ENCODE results near the gene ARHGAP9.
"Not testable (repeated sequence)": the region's sequence is repeated elsewhere in the genome, so short reads cannot be mapped to it uniquely, and the experiment has no call there.

Gene ARHGAP9

DNA sequence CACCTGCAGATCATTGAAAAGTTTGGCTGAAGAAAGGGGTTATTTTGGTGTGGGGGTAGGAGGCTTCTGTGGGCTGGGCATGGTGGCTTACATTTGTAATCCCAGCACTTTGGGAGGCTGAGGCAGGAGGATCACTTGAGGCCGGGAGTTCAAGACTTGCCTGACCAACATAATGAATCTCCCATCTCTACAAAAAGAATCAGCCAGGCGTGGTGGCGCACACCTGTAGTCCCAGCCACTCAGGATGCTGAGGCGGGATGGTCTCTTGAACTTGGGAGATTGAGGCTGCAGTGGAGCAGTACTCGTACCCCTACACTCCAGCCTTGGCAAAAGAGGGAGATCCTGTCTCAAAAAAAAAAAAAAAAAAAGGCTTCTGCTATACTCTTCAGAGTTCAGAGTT lies 33.6 kb upstream of the ARHGAP9 start:
- TF ChIP-seq, protein P1, sequence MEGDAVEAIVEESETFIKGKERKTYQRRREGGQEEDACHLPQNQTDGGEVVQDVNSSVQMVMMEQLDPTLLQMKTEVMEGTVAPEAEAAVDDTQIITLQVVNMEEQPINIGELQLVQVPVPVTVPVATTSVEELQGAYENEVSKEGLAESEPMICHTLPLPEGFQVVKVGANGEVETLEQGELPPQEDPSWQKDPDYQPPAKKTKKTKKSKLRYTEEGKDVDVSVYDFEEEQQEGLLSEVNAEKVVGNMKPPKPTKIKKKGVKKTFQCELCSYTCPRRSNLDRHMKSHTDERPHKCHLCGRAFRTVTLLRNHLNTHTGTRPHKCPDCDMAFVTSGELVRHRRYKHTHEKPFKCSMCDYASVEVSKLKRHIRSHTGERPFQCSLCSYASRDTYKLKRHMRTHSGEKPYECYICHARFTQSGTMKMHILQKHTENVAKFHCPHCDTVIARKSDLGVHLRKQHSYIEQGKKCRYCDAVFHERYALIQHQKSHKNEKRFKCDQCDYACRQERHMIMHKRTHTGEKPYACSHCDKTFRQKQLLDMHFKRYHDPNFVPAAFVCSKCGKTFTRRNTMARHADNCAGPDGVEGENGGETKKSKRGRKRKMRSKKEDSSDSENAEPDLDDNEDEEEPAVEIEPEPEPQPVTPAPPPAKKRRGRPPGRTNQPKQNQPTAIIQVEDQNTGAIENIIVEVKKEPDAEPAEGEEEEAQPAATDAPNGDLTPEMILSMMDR (IDR thresholded peaks at IDR 0.05; ENCODE audit: low read depth, low read length), result no peak
- Histone ChIP-seq H3K36me3 (peaks cover 92% of the 10 kb centered on the region), H3K9me3 (no peaks in the 10 kb centered on the region), H3K4me1 (no peaks in the 10 kb centered on the region; the same call in none of the 2 replicates), H3K4me3 (ENCODE audit: low read depth, low read length) (no peak overlapping the region), H3K27me3 (no peaks in the 10 kb centered on the region)
- no peak for DNase-seq

GRCh38 chr12:57512665-57513064 lies 33.0 kb upstream of the ARHGAP9 start:
- peaks cover 86% of the 10 kb centered on the region for H3K36me3 ChIP-seq

DNA sequence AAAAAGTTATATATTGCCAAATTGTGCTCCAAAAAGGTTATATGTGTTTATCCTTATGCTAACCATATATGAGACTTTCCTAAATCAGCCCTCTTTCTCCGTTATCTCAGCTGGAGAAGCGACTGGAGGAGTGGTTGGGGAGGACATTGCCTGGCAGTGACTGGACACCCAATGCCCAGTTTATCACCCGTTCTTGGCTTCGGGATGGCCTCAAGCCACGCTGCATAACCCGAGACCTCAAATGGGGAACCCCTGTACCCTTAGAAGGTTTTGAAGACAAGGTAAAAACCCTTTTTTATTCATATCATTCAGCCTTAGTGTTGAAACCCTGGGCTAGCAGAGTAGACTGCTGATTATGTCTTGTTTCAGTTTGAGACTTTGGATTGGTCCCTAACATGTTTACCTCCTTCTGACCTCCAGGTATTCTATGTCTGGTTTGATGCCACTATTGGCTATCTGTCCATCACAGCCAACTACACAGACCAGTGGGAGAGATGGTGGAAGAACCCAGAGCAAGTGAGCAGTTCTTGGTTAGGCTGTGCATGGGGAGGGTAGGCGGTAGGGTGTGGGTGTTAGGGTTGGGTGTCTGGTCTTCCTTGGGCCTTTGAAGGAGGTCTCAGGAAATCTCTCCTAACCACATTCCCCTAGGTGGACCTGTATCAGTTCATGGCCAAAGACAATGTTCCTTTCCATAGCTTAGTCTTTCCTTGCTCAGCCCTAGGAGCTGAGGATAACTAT lies 32.1 kb upstream of the ARHGAP9 start:
- TF ChIP-seq, protein P1 (IDR thresholded peaks at IDR 0.05; ENCODE audit: low read depth, low read length), result no peak
- H3K9me3 ChIP-seq, result no peaks in the 10 kb centered on the region
- no peaks in the 10 kb centered on the region; the same call in 1 of the 2 replicates for H3K4me1 ChIP-seq
- no peak overlapping the region for H3K4me3 ChIP-seq (ENCODE audit: low read depth, low read length)
- no peak for DNase-seq
- no peaks in the 10 kb centered on the region for H3K27me3 ChIP-seq
- peaks cover 78% of the 10 kb centered on the region for H3K36me3 ChIP-seq

More at GRCh38 chr12:57512665-57513064, 33.0 kb upstream of the ARHGAP9 start:
- TF ChIP-seq, protein P1 (IDR thresholded peaks at IDR 0.05; ENCODE audit: low read depth, low read length), result no peak
- Histone ChIP-seq H3K9me3 (no peaks in the 10 kb centered on the region), H3K27me3 (no peaks in the 10 kb centered on the region), H3K4me3 (ENCODE audit: low read depth, low read length) (no peak overlapping the region), H3K4me1 (no peaks in the 10 kb centered on the region; the same call in 1 of the 2 replicates)
- no peak for DNase-seq

- no peaks in the 10 kb centered on the region for H3K27me3 ChIP-seq
- TF ChIP-seq, protein P1 (IDR thresholded peaks at IDR 0.05; ENCODE audit: low read depth, low read length), result no peak
- H3K9me3 ChIP-seq, result no peaks in the 10 kb centered on the region
- no peak overlapping the region for H3K4me3 ChIP-seq (ENCODE audit: low read depth, low read length)
- no peaks in the 10 kb centered on the region for H3K4me1 ChIP-seq
- no peak for DNase-seq
- peaks cover 77% of the 10 kb centered on the region for H3K36me3 ChIP-seq
Measured at GRCh38 chr12:57511161-57511560, 31.5 kb upstream of the ARHGAP9 start.

DNA sequence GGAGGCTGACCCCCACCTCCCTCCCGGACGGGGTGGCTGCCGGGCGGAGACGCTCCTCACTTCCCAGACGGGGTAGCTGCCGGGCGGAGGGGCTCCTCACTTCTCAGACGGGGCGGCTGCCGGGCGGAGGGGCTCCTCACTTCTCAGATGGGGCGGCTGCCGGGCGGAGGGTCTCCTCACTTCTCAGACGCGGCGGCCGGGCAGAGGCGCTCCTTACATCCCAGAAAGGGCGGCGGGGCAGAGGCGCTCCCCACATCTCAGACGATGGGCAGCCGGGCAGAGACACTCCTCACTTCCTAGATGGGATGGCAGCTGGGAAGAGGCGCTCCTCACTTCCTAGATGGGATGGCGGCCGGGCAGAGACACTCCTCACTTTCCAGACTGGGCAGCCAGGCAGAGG lies 28.1 kb upstream of the ARHGAP9 start:
- not testable (repeated sequence) for H3K4me1 ChIP-seq; H3K4me3 ChIP-seq (ENCODE audit: low read depth, low read length); H3K9me3 ChIP-seq; DNase-seq; H3K27me3 ChIP-seq
- H3K36me3 ChIP-seq, result peaks cover 77% of the 10 kb centered on the region

DNA sequence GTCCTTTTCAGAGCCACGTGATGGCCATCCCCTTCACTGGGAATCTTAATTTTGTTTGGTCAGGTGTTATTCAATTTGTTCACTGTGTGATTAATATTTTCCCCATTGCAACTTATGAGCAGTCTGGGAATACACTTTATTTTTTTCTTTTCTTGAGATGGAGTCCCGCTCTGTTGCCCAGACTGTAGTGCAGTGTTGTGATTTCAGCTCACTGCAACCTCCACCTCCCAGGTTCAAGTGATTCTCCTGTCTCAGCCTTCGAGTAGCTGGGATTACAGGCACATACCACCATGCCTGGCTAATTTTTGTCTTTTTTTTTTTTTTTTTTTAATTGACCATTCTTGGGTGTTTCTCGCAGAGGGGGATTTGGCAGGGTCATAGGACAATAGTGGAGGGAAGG lies 26.9 kb upstream of the ARHGAP9 start:
- DNase-seq; H3K4me1 ChIP-seq; H3K4me3 ChIP-seq (ENCODE audit: low read depth, low read length); H3K27me3 ChIP-seq; H3K9me3 ChIP-seq: not testable (repeated sequence)
- H3K36me3 ChIP-seq, result peaks cover 76% of the 10 kb centered on the region

DNA sequence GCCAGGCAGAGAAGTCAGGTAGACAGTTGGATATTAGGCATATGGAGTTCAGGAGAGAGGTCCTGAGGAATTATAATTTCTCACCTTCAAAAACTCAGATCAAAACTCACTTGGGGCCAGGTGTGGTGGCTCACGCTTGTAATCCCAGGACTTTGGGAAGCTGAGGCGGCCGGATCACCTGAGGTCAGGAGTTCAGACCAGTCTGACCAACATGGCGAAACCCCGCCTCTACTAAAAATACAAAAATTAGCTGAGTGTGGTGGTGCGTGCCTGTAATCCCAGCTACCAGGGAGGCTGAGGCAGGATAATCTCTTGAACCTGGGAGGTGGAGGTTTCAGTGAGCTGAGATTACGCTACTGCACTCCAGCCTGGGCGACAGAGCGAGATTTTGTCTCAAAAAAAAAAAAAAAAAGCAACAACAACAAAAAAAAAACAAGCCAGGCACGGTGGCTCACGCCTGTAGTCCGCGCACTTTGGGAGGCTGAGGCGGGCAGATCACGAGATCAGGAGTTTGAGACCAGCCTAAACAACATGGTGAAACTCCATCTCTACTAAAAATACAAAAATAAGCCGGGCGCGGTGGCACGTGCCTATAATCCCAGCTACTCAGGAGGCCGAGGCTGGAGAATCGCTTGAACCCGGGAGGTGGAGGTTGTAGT lies 22.8 kb upstream of the ARHGAP9 start:
- peaks cover 87% of the 10 kb centered on the region for H3K36me3 ChIP-seq
- not testable (repeated sequence) for H3K9me3 ChIP-seq; H3K4me1 ChIP-seq; H3K27me3 ChIP-seq; H3K4me3 ChIP-seq (ENCODE audit: low read depth, low read length); DNase-seq
